Measurements from ENCODE around the gene IL1R2. TPM values are rescaled to one million over a fixed set of nuclear protein-coding genes. Genes with fewer than 3 reads are reported as not detected.
"Not testable (repeated sequence)": the region's sequence is repeated elsewhere in the genome, so short reads cannot be mapped to it uniquely, and the experiment has no call there.

The IL1R2 gene
- total RNA-seq, 1 experiment from 2014 or later = not detected

DNA sequence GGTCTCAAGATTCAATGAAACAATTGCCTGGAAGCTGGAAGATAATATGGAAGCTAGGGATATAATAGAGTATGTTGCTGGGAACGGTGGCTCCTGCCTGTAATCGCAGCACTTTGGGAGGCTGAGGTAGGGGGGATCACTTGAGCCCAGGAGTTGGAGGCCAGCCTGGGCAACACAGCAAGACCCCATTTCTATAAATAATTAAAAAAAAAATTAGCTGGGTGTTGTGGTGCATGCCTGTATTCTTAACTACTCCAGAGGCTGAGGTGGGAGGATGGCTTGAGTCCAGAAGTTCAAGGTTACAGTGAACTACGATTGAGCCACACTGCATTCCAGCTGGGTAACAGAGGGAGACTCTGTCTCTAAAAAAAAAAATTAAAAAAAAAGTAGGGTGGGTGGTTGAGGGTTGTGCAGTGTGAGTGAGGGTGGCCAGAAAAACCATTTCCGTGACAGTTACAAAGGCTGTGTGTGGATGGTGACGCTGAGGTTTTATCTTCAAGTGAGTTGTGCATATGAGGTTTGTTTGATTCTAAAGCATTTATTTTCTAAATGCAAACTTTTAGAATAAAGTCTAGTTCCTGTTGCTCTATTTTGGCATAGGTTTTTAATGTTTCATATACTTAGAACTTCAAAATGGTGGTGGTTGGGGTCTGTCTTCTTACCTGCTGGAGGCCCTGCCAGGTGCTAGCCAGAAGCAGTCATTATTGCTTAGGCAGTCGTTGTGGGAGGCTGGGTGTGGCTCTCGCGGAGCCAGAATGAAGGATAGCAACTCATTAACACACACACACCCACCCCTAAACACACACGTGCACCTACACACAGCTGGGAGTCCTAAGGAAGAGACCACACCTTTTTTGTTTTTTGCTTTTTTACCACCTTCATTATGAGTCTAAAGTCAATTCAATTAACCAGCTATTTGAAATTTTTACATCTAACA is 4.7 kb upstream of the IL1R2 start:
- H3K27me3 ChIP-seq = no peaks in the 10 kb centered on the region
- no peaks in the 10 kb centered on the region for H3K9me3 ChIP-seq
- no peak for DNase-seq
- H3K4me3 ChIP-seq = no peak overlapping the region
- H3K36me3 ChIP-seq = no peaks in the 10 kb centered on the region

DNA sequence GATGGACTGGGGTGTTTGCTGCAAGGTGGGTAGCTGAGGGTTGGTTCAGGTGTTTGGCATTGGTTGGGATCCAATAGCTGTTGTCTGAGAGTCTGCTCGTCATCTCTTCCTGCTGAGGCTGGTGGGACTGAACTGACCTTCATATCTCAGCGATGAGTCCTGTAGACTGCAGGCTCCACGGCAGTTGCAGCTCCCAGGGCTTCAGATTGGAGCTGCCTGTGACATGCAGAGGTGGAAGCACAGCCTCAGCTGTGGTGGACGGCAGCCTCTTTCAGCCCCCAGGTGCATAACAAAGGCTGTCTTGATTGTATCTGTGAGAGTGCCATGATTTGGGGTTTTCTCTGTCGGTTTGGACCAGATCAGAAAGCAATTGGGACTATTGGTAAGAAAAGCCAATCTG is 3.9 kb upstream of the IL1R2 start:
- H3K36me3 ChIP-seq = no peaks in the 10 kb centered on the region
- no peaks in the 10 kb centered on the region for H3K27me3 ChIP-seq
- no peak for DNase-seq
- H3K4me3 ChIP-seq = no peak overlapping the region
- no peaks in the 10 kb centered on the region for H3K9me3 ChIP-seq

- H3K27me3 ChIP-seq = no peaks in the 10 kb centered on the region
- DNase-seq = no peak
- no peak overlapping the region for H3K4me3 ChIP-seq
- no peaks in the 10 kb centered on the region for H3K36me3 ChIP-seq
- no peaks in the 10 kb centered on the region for H3K9me3 ChIP-seq
Measured at GRCh38 chr2:101988541-101988940, 3.2 kb upstream of the IL1R2 start.

- no peaks in the 10 kb centered on the region for H3K9me3 ChIP-seq
- no peaks in the 10 kb centered on the region for H3K27me3 ChIP-seq
- H3K4me3 ChIP-seq = no peak overlapping the region
- DNase-seq = no peak
- no peaks in the 10 kb centered on the region for H3K36me3 ChIP-seq
Measured at GRCh38 chr2:101989740-101990460, 1.9 kb upstream of the IL1R2 start.

DNA sequence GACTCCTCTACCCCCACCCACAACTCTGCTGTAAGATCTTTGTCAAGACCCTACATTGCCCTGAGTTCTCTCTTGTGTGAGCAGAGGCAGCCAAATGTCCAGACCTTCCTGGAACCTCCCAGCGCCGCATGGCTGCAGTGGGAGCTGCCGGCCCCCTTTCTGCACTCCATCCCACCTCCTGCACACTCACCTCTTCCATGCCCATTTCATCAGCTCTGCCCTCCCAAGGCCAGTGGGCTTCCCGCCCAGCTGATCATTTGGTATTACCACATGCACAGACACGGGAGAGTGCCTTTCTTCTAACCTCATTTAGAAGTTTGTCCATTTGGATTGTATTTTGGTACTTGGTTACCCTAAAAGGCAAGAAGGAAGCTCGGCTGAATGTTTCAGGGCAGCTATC is 2.0 kb downstream of the IL1R2 start:
- Histone ChIP-seq H3K36me3 (no peaks in the 10 kb centered on the region), H3K9me3 (no peaks in the 10 kb centered on the region), H3K4me3 (no peak overlapping the region), H3K27me3 (no peaks in the 10 kb centered on the region)
- DNase-seq = no peak

DNA sequence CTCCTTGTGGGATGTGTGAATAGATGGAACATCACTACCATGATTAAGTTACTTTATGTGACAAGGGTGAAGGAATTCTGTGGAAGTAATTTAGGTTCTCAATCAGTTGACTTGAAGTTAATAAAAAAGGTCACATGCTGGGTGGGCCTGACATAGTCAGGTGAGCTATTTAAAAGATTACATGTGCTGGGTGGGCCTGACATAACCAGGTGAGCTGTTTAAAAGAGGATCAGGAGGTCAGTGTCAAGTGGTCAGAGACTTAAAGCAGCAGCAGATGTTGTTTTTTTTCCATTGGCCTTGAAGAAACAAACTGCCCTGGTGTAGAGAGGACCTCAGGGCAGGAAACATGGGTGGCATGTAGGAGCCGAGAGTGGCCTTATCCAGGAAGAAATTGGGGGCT is 3.3 kb downstream of the IL1R2 start:
- Histone ChIP-seq H3K9me3 (no peaks in the 10 kb centered on the region), H3K36me3 (no peaks in the 10 kb centered on the region), H3K4me3 (no peak overlapping the region), H3K27me3 (no peaks in the 10 kb centered on the region)
- DNase-seq = no peak

DNA sequence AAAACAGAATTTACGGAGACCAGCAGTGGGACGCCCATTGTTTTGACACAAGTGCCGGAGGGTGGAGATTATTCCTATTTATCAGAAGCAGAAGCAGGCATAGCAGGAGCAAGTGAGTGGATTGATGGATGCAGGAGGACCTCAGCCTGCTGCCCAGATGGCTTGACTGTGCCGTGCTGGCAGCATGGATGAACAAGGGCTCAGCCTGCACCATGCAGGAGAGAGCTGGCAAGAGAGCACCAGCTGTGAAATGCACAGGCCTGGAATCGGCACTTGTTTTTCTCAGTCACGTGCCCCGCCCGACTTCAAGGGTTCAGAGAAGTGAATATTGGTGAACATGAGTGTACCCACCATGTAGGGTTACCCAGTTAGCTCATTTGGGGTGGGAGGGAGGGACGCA is 4.0 kb downstream of the IL1R2 start:
- Histone ChIP-seq H3K36me3 (no peaks in the 10 kb centered on the region), H3K9me3 (no peaks in the 10 kb centered on the region), H3K27me3 (no peaks in the 10 kb centered on the region; the same call in 1 of the 2 replicates), H3K4me3 (no peak overlapping the region)
- DNase-seq = no peak

DNA sequence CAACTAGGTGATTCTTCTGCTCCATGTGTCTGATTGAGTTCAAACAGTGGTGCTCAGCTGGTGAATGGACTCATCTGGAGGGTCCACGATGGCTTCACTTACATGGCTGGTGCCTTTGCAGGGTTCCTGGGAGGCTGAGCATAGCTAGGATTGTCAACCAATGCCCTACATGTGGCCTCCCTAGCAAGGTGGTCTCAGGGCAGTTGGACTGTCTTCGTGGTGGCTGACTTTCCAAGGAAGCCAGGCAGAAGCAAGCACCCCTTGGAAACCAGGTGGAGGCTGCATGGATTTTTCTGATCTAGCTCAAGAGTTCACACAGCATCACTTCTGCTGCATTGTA is 6.8 kb downstream of the IL1R2 start:
- Histone ChIP-seq H3K9me3 (no peaks in the 10 kb centered on the region), H3K4me3 (no peak overlapping the region), H3K27me3 (no peaks in the 10 kb centered on the region; the same call in 1 of the 2 replicates)

DNA sequence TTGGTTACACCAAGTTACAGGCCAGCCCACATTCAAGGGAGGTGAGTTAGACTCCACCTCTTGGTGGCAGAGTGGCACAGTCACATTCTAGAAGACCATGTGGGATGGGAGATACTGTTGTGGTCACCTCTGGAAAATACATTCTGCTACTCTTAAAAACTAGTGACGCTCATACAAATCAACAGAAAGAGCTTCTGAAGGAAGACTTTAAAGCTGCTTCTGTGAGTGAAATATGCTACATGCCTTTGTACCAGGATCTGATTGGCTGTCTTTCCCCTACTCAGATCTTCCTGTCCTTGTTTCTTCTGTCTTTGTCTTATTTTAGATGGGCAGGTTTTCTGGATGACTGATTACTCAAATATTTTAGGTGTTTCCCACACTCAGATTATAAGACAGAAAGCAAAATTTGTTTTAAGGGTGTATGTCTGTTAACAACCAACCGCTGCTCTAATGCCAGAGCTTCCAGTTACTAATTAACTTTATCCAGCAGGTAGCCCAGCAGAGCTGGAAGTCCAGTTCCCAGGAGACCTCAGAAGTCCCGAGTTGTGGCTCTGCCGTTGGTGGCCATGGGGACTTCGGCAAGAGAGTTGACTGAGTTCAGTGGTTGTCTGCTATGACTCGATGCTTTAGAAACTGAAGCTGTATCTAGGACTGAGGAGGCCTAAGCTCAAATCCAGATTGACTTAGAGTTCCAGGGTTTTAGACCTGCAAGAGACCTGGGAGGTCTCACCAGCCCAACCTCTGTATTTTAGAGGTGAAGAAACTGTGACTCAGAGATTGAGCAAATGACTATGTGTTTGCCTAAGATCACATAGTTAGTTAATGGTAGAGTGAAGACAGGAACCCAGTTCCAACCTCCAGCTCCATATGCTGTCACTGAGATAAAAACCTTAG is 7.4 kb downstream of the IL1R2 start:
- no peak for DNase-seq

More for the DNA sequence above, 6.8 kb downstream of the IL1R2 start:
- no peak for DNase-seq
- no peaks in the 10 kb centered on the region for H3K36me3 ChIP-seq

DNA sequence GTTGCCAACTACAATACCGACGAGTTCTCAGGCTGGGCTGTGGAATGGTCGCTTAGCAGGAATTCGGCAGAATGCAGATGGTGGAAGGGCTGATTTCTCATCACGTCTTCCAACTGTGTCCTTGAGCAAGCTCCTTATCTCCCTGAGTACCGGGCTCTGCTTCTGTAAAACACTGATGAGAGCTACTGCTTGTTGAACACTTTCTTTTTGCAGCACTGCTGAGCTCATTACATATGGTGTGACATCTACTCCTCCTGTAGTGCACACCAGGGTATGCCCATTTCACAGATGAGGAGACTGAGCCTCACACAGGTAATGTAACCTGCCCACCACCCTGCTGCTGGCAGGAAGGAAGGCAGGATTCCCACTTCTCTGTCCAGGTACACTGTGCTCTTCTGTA is 8.3 kb downstream of the IL1R2 start:
- Histone ChIP-seq H3K9me3 (no peaks in the 10 kb centered on the region), H3K27me3 (no peaks in the 10 kb centered on the region; the same call in 1 of the 2 replicates), H3K4me3 (no peak overlapping the region), H3K36me3 (no peaks in the 10 kb centered on the region)
- no peak for DNase-seq

More for the DNA sequence above, 7.4 kb downstream of the IL1R2 start:
- no peaks in the 10 kb centered on the region; the same call in 1 of the 2 replicates for H3K27me3 ChIP-seq
- no peaks in the 10 kb centered on the region for H3K9me3 ChIP-seq
- no peaks in the 10 kb centered on the region for H3K36me3 ChIP-seq
- no peak overlapping the region for H3K4me3 ChIP-seq

- Histone ChIP-seq H3K36me3 (no peaks in the 10 kb centered on the region), H3K9me3 (no peaks in the 10 kb centered on the region), H3K27me3 (no peaks in the 10 kb centered on the region; the same call in 1 of the 2 replicates), H3K4me3 (no peak overlapping the region)
- DNase-seq = no peak
Measured at GRCh38 chr2:102000813-102001766, 9.3 kb downstream of the IL1R2 start.

DNA sequence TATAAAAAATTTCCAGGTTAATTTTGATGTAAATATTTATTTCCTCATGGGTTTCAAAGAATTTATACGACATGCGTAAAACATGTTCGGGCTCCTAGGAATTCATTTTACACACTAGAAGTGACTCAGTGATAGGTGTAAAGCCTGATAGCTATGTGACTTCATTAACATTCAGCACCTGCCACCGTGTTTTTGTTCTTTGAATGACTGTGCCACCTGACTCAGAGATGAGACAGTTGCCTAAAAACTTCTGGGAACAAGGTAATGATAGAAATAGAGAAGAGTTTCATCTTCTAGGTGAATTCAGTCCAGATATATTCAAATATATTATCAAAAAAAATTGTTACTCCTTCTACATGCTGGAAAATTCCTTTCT is 10.0 kb downstream of the IL1R2 start:
- Histone ChIP-seq H3K36me3 (no peaks in the 10 kb centered on the region), H3K27me3 (no peaks in the 10 kb centered on the region; the same call in 1 of the 2 replicates), H3K9me3 (no peaks in the 10 kb centered on the region), H3K4me3 (no peak overlapping the region)
- DNase-seq = no peak

GRCh38 chr2:102002228-102002627 is 10.5 kb downstream of the IL1R2 start:
- no peaks in the 10 kb centered on the region; the same call in 1 of the 2 replicates for H3K27me3 ChIP-seq
- H3K4me3 ChIP-seq = no peak overlapping the region
- DNase-seq = no peak
- no peaks in the 10 kb centered on the region for H3K9me3 ChIP-seq
- H3K36me3 ChIP-seq = no peaks in the 10 kb centered on the region

- not testable (repeated sequence) for H3K36me3 ChIP-seq, H3K9me3 ChIP-seq, H3K27me3 ChIP-seq, DNase-seq, H3K4me3 ChIP-seq
Measured at GRCh38 chr2:102002909-102003308, 11.1 kb downstream of the IL1R2 start.

DNA sequence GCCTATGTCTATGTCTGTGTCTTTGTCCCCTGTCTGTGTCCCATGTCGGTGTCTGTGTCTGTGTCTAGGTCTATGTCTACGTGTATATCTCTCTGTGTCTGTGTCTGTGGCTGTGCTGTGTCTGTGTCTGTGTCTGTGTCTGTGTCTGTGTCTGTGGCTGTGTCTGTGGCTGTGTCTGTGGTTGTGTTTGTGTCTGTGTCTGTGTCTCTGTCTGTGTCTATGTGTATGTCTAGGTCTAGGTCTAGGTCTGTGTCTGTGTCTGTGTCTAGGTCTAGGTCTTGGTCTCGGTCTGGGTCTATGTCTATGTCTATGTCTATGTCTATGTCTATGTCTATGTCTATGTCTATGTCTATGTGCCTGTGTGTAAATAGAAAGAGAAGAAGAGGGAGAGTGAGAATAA is 11.9 kb downstream of the IL1R2 start:
- Histone ChIP-seq H3K36me3 (no peaks in the 10 kb centered on the region), H3K4me3 (no peak overlapping the region), H3K27me3 (no peaks in the 10 kb centered on the region; the same call in 1 of the 2 replicates), H3K9me3 (no peaks in the 10 kb centered on the region)
- no peak for DNase-seq

- no peak overlapping the region for H3K4me3 ChIP-seq
- no peaks in the 10 kb centered on the region for H3K9me3 ChIP-seq
- no peak for DNase-seq
- no peaks in the 10 kb centered on the region for H3K36me3 ChIP-seq
- no peaks in the 10 kb centered on the region; the same call in 1 of the 2 replicates for H3K27me3 ChIP-seq
Measured at GRCh38 chr2:102004581-102004980, 12.8 kb downstream of the IL1R2 start.

All from MG63 (cell line).